Measurements from ENCODE around the gene PRKRA. TPM values are rescaled to one million over a fixed set of nuclear protein-coding genes. Genes with fewer than 3 reads are reported as not detected.
"Not testable (repeated sequence)": the region's sequence is repeated elsewhere in the genome, so short reads cannot be mapped to it uniquely, and the experiment has no call there.

Gene PRKRA
- total RNA-seq, 1 experiment from 2014 or later = 94.2 TPM

DNA sequence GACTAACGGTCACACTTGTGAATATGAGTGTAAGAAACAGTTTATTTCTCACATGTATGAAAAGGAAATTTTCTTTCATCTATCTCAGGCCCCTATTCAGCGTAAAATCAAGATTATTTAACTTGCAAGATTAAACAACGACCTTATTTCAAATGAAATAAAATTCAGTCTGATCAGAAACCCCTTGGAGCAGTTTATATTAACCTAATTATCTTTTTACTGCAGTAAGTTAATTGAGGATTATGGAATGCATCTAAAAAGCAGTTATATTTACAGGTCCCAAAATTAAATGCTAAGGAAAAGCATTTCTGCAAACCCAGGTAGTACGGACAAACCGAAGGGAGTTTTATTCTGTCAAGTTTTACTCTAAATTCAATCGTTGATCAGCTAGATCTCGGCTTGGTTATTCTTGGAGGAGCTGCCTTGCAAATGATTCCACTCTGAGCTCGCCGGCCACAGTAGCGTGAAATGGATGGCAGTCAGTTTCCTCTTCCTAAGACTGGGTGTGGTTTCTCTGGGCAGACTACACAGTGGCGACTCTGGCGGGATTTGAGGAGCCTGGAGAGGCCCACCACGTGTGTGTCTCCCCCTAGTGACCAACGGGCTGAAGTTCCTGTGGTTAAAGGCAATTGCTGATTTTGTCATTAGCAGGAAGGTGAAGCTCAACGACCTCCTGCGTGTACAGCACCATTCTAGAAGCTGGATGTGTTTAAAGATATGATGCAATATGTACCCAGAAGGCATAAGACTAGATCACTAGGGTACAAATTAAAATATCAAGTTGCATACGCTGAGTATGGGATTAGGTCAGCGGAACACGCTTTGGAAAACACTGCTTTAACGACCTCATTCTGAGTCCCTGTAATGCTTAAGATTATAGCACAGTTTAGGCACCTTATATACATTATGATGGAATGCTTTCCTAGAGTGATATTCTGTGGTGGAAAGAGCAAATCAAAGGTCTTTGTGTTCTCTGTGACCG is 36.4 kb downstream of the PRKRA start:
- DNase-seq (ENCODE audit: low read depth) = peak; percentile 95

DNA sequence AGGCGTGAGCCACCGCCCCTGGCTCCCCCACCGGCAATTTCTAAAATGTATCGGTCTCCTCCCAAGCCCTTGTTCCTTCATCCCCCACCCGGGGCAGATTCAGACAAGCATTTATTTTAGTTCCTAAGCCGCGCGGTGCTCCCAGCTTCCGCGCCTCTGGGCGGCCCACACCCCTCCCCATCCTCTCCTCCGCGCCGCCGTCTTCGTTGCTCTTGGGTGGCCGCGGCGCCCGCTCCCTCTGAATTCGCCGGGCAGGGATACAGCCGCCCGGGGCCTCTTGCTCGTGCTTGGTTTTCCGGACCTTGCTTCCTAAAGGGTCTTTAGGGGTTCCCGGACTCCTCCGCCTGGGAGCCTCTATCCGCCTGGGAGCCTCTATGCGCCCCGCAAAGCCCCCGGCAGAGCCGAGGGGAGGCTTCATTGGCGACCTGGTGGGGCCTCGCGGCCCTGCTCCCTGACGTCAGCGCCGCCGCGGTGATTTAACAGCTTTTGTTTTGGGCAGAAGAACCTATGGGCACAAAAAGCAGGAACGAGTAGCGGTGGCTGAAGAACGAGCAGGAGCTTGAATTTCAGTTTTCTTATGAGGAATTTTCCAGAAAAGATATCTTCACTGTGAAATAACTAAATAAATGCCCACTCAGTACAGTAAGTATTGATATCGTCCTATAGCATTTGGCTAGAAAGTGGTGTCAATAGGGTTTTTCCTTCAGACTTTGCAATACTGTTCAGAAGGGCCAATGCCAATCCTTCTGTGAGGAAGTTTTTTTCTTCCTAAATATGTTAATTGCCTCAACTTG is 37.3 kb downstream of the PRKRA start:
- DNase-seq (ENCODE audit: low read depth) = peak; percentile 82

DNA sequence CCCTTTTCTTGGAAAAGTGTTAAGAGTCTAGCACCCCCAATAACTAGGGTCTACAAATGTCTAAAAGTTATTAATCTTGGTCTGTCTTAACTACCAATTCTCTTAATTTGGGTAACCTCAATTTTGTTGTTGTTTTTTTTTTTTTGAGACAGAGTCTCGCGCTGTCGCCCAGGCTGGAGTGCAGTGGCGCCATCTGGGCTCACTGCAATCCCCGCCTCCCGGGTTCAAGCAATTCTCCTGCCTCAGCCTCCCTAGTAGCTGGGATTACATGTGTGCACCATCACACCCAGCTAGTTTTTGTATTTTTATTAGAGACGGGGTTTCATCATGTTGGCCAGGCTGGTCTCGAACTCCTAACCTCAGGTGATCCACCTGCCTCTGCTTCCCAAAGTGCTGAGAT is 38.5 kb downstream of the PRKRA start:
- not testable (repeated sequence) for DNase-seq (ENCODE audit: low read depth)

DNA sequence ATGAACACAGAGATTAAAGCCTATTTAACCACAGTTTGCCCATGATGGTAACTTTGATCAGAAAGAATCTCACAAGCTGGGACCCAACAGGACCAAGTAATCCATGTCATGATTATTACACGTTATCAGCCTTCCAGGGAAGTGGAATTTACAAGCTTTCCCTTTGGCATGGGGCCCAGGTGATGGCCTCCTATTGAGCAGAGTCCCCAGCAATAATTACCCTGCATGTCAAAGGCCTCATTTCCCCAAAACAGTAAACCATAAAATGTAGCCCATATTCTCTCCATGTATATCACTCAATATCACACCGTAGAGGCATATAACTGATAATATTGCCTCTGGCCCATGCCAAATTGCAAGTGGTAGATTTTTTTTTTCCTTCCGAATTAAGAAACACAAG is 38.9 kb downstream of the PRKRA start:
- DNase-seq (ENCODE audit: low read depth) = no peak

DNA sequence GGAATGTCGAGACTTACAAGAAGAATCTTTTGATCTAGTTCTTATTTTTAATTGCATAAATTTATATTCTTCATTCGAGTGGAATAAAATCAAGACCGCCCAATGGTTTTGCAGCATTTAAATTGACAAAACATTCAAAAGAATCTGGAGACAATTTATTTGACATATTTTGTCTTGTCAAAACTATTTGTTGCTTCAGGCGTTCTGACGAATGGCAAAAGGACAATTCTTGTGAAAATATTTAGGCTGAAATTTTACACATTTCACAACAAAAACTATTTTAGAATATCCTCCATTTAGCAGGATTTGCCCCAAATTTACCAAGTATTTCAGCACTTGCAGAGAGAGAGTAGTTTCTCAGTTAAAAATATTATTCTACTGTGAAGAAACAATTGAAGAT is 41.7 kb downstream of the PRKRA start:
- DNase-seq (ENCODE audit: low read depth) = no peak

DNA sequence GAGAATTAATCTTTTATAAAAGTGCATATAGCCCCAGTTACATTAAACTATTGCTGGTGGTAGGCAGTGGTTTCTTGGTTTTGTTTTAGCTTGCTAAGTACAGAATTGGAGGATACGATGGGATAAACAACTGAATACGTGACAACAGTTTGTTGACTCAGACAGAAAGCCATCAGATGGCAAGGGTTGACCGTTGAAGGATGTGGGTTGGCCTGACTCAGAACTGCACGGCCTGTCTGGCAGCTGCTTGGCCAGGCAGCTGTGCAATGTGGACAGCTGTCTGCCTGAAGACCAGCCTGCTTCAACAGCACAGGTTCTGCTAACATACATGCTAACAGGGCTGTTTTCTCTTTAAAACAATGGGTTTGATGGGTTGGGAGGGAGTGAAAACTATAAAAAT is 46.6 kb downstream of the PRKRA start:
- peak; percentile 91 for DNase-seq (ENCODE audit: low read depth)

DNA sequence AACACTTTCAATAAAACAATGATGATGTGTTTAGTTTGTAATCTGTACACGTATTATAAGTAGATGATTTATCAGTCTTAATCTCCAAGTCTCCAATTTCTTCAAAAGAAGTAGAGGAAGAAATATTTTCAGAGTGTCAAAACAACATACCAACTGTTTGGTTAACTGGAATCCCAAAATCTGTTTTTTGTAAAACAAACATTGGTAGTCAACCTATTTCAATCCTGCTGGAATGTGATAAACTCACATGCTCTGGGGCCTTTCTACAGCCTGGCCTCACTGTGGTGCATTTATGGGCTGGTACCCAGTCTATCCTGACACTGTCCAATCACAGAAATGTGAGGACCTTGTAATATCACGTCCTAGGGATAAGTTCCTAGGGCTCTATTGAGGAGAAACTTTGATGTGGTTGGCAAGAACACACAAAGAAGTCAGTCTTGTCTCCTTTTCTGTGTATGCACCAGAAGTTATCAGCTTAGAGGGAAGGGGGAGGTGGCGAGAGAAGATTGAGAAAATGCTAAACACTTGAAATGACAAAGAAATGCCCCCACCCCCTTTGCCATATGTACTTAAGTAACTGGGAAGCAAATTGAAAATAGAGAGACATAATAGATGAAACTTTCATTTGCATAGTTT is 47.2 kb downstream of the PRKRA start:
- no peak for DNase-seq (ENCODE audit: low read depth)

DNA sequence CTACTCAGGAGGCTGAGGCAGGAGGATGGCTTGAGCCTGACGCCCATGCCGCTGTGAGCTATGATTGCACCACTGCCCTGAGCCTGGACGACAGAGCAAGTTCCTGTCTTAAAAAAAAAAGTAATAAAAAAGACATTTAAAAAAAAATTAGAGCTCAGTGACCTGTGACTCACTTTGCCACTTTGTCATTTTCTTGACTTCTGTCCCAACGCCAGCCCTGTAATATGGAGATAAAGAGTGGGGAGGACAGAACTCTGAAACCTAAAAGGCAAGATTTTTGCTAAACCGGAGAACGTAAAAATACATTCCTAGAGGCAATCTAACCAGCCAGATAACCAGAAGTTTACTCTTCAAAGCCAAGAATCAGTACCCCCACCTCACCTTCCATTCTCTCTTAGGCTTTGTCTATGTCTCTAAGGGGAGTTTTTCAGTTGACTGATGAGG is 49.0 kb downstream of the PRKRA start:
- no peak for DNase-seq (ENCODE audit: low read depth)

DNA sequence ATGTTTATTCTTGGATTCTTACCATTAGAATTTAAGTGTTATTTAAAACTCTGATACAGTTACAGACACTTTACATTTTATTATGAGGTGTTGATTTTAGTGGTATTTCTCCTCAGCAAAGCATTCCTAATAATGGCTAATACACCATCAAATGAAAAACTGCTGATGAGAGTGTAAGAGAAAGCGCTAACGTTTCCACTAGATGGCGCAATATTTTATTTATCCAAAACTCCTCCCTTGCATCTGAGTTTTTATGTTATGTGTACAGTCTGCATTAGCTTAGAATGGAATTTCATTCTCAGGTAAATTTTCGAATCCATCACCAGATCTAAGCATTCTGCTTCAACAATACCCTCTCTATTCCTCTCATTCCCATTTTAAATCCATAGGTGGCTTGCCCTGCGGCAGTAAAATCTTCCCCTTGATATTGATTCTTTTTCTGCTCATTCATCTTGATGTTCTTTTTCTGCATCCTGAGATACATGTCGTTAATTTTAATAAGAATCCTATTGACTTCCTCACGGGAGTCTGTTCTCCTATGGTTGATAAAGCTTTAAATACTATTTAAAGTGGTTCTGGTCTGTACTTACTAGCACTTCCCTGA is 53.9 kb downstream of the PRKRA start:
- peak; percentile 47 for DNase-seq (ENCODE audit: low read depth)

DNA sequence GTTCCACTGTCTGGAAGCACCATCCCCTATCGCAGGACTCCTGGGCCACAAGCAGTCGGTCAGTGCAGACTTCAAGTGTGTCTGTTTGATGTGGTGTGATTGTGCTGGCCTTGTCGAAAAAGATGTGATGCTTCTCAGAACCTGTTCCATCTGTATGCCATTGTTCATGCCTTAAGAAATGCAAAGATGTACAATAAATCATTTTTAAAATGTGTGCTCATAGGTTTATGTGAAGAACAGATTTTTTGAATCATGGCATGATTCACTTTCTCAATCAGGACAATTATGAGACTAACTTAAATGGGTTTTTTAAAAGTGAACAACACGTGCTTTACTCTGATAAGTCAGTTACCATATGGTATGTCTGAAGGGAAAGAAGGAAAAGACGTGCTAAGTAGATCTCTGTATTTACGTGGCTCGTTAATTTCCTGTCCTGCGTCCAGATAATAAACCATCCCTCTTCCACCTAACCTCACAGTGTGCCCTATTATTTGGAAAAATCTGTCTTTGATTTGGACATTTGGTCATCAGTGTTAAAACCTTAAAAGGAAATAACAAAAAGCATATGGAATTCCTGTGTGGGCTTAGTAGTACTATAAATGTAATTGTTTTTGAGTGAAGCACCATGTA is 54.9 kb downstream of the PRKRA start:
- DNase-seq (ENCODE audit: low read depth) = no peak

DNA sequence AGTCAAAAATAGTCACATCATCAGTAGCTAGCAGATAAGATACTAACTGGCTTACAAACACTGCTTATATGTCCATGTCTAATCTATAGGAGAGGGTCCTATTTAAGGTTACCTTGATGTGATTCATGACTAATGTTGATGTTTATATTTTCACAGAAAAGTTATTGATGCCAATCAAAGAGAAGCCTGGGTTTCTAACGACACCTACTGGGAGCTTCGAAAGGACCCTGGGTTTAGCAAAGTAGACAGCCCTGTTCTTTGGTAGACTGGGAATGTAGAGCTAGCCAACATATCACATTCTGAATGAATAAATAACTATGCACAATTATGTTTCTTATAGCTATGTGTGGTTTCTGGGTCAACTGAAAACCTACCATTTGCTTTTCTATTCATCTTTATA is 55.7 kb downstream of the PRKRA start:
- DNase-seq (ENCODE audit: low read depth) = no peak

DNA sequence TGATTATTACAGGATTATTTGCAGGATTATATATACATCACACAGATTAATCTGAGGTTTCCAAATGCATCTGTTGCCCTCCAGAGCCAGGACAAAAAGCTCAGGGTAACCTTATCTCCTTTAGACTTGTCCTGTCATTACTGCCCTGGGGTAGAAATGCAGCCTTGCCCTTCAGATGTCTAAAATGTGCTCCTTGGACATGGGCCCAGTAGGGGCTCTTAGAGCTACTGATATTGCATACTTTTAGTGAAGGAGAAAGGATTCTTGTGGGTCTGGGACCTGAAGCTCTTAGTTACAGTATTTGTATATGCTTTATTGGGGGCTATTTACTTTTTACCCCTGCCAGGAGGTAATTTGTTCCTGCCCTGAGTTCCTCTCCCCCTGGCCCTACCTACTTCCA is 56.1 kb downstream of the PRKRA start:
- no peak for DNase-seq (ENCODE audit: low read depth)

DNA sequence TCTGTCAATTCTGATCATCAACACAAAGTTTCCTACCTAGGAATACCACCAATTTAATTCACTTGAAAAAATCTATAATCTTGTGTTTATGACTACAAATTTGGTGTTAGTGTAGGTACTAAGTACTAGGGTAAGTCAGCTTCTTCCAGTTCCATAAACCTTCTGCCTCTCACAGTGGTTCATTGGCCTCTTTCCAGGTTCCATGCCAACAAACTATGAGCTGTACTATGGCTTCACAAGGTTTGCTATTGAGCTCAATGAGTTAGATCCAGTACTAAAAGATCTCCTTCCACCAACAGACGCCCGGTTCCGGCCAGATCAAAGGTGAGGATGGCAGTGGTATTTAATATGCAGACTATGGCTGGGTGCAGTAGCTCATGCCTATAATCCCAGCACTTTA is 58.8 kb downstream of the PRKRA start:
- DNase-seq (ENCODE audit: low read depth) = peak; percentile 68

DNA sequence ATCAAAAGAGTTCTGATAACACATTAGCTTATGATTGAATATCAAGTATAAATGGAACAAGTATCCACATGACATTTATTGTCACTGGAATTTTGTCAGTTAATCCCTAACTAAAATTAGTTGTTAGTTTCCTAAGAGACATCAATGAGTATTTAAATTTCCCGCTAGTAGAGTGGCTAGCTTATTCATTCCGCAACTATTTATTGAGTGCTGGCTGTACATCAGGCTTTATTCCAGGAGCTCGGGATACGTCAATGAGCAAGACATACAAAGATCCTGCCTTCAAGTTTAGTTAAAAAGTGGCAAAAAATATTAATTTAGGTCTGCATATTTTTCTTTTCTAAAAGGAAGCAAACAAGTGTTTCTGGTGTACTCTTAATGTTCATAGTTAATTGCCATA is 59.3 kb downstream of the PRKRA start:
- no peak for DNase-seq (ENCODE audit: low read depth)

DNA sequence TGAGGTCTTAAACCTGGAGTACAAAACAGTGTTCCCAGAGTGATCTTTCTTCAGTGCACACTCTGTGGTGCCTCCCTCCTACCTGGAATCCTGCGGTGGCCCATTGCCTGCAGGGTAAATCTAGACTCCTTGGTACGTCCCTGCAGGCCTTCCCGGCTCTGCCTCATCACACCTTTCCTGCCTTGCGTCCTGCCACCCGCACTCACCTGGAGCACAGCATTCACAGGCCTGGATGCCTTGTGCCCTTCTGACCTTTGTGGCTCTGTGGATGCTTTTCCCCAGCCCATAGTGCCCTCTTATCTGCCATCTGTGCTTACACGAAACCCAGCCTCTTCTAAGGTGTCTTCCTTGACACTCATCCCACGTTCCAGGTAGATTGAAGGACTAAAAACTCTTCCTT is 62.7 kb downstream of the PRKRA start:
- DNase-seq (ENCODE audit: low read depth) = no peak

DNA sequence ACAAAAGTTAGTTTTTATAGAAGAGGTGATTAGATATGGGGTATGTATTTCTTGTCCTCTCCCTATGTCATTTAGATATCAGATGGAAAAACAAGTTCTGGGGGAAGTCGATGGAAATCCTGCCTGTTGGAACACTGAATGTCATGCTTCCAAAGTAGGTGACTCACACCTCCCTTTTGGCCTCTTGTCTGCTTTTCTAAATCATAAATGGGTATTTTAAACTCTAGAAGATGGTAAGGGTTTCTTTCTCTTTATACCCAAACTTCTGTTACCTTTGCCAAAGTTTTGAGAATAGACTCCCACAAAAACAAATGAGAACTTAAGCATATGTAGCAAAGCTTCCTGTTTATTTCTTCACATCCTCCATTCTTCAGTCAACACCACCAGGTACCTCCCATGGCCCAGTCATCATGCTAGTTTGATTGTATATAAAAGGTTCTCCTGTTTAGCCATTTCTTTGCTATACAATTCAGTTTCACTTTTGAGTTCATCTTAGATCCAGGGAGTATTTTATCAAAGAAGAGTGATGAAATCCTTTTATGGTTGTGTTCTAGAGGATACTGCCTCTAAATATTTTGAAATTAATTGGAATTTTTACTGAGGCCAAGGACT is 63.9 kb downstream of the PRKRA start:
- DNase-seq (ENCODE audit: low read depth) = no peak

DNA sequence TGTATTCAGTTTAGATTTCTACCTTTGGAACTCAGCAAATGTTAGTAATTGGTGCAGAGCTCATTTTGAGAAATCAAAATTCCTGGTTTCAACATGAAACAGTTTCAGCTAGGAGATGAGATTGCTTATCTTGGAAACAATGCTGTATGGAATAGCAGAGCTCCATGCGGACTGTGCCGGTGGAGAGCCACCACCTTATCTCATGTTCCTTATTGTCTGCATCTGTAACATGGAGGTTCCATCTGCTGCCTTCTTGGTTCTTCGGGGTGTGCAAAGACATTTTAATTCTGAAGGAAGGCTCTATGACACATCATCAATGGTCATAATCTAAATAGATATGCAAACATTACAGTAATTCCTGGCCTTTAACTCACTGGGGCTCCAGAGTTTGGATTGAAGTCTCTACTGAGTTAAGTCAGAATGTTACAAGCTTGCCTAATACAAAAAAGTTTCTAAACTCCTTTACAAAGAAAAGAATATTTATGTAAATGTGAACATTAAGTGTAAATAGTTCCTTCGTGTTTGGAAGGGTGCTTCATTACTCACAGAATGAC is 65.3 kb downstream of the PRKRA start:
- no peak for DNase-seq (ENCODE audit: low read depth)

DNA sequence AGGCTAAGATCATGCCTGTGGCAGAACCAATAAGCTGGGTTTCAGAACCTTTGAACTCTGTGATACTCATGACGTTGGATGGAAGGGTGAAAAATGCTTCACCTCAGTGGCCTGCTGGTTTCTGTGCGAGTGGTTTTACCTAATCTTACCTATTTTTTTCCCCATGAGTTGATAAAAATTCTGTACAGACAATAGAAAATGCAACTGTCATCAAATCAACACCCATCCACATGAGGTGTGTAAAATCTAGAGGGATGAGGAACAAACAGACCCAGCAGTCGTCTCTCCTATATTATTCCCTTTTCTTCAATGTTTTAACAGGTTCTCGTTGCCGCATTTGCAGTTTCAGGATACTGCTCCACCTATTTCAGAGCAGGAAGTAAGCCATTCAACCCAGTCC is 67.3 kb downstream of the PRKRA start:
- DNase-seq (ENCODE audit: low read depth) = no peak
